ENCODE results near the gene TMEM86B. TPM values are rescaled to one million over a fixed set of nuclear protein-coding genes. Genes with fewer than 3 reads are reported as not detected.

Gene TMEM86B
- polyA plus RNA-seq, 1 donor: 2.6 TPM

- DNase-seq: no peak
Observed at GRCh38 chr19:55257461-55258420, 29.2 kb upstream of the TMEM86B start.

GRCh38 chr19:55256562-55257460 is 28.2 kb upstream of the TMEM86B start:
- no peak for DNase-seq

- DNase-seq: no peak
Observed at GRCh38 chr19:55255618-55256423, 27.3 kb upstream of the TMEM86B start.

- no peak for DNase-seq
Observed at GRCh38 chr19:55254625-55254977, 26.0 kb upstream of the TMEM86B start.

GRCh38 chr19:55253842-55254624 is 25.5 kb upstream of the TMEM86B start:
- no peak for DNase-seq

- no peak for DNase-seq
Observed at GRCh38 chr19:55252760-55253663, 24.4 kb upstream of the TMEM86B start.

GRCh38 chr19:55251341-55252081 is 22.9 kb upstream of the TMEM86B start:
- no peak for DNase-seq

GRCh38 chr19:55250262-55251036 is 21.9 kb upstream of the TMEM86B start:
- no peak for DNase-seq

GRCh38 chr19:55249841-55250240 is 21.3 kb upstream of the TMEM86B start:
- no peak for DNase-seq

GRCh38 chr19:55248704-55249103 is 20.1 kb upstream of the TMEM86B start:
- no peak for DNase-seq

GRCh38 chr19:55248166-55248675 is 19.7 kb upstream of the TMEM86B start:
- DNase-seq: no peak

- no peak for DNase-seq
Observed at GRCh38 chr19:55247621-55248099, 19.1 kb upstream of the TMEM86B start.

- DNase-seq: no peak
Observed at GRCh38 chr19:55246462-55247451, 18.2 kb upstream of the TMEM86B start.

- DNase-seq: no peak
Observed at GRCh38 chr19:55245236-55245904, 16.8 kb upstream of the TMEM86B start.

- DNase-seq: no peak
Observed at GRCh38 chr19:55244004-55244680, 15.6 kb upstream of the TMEM86B start.

- no peak for DNase-seq
Observed at GRCh38 chr19:55242517-55242916, 14.0 kb upstream of the TMEM86B start.
